CD4-positive, alpha-beta T cell treated with Interleukin-1 beta for 1 hour (primary cell): ENCODE data around the gene HOOK1.
"Not testable (repeated sequence)": the region's sequence is repeated elsewhere in the genome, so short reads cannot be mapped to it uniquely, and the experiment has no call there.

ENCODE experiments used
- DNase-seq, 2 donors: peaks; one replicate each; pipeline ENCODE4 v3.0.0-alpha.2; 2020 to 2022

HOOK1 gene

GRCh38 chr1:59892841-59893811 is 78.4 kb downstream of the HOOK1 start:
- DNase-seq, result no peak

- DNase-seq, result no peak
Measured at GRCh38 chr1:59897165-59897564, 82.4 kb downstream of the HOOK1 start.

GRCh38 chr1:59898927-59899326 is 84.2 kb downstream of the HOOK1 start:
- DNase-seq, result no peak

GRCh38 chr1:59900640-59901039 is 85.9 kb downstream of the HOOK1 start:
- DNase-seq, result no peak

- no peak for DNase-seq
Measured at GRCh38 chr1:59901770-59902388, 87.1 kb downstream of the HOOK1 start.

- DNase-seq, result peak in 1 of 2 donors; percentile 3
Measured at GRCh38 chr1:59903141-59903754, 88.5 kb downstream of the HOOK1 start.

GRCh38 chr1:59906931-59907330 is 92.2 kb downstream of the HOOK1 start:
- DNase-seq, result no peak

- no peak for DNase-seq
Measured at GRCh38 chr1:59908084-59908483, 93.3 kb downstream of the HOOK1 start.

GRCh38 chr1:59908682-59909081 is 93.9 kb downstream of the HOOK1 start:
- no peak for DNase-seq

- DNase-seq, result not testable (repeated sequence)
Measured at GRCh38 chr1:59914791-59915286, 100.1 kb downstream of the HOOK1 start.

GRCh38 chr1:59915516-59915915 is 100.8 kb downstream of the HOOK1 start:
- no peak for DNase-seq

- DNase-seq, result no peak
Measured at GRCh38 chr1:59917026-59917784, 102.5 kb downstream of the HOOK1 start.

- no peak for DNase-seq
Measured at GRCh38 chr1:59917785-59918180, 103.0 kb downstream of the HOOK1 start.

- no peak for DNase-seq
Measured at GRCh38 chr1:59919746-59920145, 105.0 kb downstream of the HOOK1 start.

GRCh38 chr1:59921258-59921899 is 106.6 kb downstream of the HOOK1 start:
- not testable (repeated sequence) for DNase-seq

GRCh38 chr1:59924653-59925052 is 109.9 kb downstream of the HOOK1 start:
- no peak for DNase-seq
